HG03060 (cell line): ENCODE measurements around the gene KAT6B.

Experiments
- ATAC-seq: cut with Tn5 transposase; IDR thresholded peaks from one replicate; pipeline ENCODE4 v1.9.1; 2021; ENCODE audit warnings: low read depth, moderate number of reproducible peaks; ENCODE audit not compliant: unreplicated experiment

KAT6B gene

DNA sequence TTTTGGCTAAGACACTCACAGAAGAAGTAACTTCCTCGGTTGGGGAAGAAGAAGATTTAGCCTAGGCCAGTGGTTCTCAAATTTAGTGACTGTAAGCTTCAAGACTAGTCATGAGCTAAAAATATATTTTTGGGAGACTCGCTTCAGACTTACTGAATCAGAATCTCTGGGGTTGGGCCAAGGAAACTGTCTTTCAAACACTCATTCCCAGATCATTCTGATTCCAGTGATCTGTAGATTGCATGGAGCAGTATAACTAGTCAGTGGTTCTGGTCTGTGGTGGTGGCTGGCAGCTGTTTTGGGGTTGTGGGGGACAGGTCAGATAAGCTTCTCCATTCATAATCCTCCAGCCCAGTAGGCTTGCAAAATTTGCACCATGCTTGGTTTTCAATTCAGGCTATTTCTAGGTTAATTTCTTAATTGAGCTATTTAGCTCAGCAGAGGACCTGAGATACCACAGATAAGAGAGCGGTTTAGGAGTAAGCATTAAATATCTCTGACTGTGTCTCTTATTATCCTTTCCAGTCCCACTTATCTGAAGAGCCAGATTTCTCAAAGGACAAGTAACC lies 3.8 kb upstream of the KAT6B start:
- ATAC-seq = no peak

DNA sequence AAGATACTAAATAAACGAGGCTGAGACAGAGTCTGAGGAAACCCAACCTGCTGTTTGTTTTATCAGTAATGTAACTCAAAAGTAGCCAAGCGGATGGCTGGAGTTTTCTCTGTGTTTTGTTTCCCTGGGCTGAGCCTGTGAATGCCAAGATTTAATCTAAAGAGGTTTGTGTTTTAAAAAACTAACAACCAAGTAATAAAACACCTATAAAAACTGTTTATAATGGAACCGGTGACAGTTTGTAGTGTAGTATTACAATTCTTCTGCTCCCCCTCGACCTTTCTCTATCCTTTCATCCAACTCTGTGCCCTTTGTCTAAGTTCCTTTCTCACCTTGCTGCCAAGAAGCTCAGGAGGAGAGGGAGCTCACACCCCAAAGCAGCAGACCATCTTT lies 2.6 kb upstream of the KAT6B start:
- ATAC-seq = no peak

DNA sequence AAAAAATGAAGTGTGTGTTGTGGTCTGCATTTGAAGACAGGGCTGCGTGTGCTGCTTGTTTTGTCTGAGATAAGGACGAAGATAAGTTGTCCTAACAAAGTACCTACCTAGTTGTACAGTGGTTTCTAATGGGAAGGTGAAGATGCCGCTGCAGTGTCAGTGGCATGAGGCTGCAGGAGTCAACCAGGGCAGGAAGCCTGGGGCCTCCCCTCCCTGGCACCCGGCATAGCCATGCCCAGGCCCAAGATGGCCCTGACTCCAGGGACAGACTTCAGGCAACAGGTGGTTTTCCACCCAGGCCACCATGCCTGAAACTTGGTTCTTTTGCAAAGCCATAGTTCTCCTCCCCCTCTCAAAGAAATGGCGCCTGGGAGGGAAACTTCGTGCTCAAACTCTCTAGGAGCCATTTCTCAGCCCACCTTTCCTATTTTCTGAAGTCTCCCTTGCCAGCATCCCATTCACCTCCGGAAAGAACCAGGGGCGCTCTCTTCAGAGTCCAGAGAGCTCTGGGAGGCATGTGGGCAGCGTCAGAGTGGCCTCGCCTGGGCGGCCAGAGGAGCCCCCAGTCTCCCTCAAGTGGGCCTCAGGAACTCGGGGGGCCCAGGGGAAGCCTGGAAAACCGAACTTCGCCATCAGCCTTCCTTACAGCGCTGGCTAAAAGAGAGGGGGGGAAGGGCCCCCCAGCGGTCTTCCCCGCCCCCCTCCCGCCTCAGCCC lies 2.1 kb upstream of the KAT6B start:
- no peak for ATAC-seq

DNA sequence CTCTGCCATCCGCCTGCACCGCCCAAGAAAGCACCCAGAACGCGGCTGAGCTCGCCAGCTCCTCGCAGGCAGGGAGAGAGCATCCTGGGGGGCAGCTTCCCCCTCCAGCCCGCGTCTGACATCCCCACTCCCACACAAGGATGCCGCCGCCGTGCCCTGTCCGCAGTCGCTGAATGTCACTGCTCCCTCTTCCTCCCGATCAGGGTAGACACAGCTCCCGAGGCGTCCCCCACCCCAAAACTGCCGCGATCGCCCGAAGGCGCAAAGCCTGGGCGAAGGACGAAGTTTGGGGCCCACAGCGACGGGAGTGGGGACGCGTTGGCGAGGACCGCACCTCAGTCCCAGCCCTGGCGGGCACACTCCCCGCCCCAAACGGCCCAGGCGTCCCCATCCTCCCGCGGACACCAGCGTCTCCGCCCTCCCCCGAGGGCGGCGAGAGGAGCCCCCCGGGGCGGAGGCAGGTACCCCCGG lies 1.5 kb upstream of the KAT6B start:
- no peak for ATAC-seq

DNA sequence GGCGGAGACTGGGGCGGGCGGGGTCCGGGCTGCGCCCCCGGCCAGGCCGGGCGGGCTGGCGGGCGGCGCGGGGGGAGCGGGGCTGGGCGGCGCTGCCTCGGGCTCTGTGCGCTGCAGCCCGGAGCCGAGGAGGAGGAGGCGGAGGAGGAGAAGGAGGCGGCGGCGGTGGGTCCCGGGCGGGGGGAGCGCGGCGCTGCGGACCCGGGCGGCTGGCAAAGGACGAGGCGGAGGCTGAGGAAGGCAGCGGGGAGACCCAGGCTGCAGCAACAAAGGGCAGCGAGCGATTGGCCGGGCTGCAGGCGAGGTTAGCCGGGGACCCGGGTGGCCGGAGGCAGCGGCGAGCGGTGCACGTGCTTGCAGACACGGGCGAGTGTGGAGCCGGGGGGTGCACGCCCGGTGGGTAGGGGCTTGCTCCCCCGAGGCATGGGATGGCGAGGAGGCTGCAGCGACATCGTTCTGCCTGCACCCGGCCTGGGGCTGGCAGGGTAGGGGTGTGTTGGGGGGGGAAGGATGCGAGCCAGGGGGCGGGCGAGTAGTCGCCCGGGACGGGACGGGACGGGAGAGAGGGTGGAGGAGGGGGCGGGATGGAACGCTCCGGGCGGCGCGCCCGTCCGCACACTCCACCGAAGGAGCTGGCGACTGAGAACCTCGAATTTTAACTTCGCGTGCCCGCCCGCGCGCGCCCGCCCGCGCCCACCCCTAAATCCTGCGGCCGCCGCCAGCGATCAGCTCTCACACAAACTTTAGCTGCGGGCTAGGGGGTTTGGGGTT lies 844 bp upstream of the KAT6B start:
- ATAC-seq = no peak

DNA sequence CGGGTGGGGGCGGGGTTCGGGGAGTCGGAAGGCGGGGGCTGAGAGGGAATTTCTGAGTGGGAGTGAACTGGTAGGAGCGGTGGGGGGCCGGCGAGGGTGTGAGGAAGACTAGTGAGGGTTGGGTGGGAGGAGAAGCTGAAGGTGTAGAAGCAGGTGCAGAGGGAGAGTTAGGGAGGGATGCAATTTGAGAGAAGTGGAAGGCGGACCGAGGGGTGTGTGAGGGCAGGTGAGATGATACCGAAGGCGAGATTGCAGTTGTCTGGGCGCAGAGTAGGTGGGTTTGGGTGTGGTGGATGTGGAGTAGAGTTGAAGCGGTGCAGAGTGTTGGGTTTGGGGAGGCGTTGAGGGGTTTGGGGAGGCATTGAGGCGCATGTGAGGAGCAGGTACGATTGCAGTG lies 643 bp downstream of the KAT6B start:
- no peak for ATAC-seq

DNA sequence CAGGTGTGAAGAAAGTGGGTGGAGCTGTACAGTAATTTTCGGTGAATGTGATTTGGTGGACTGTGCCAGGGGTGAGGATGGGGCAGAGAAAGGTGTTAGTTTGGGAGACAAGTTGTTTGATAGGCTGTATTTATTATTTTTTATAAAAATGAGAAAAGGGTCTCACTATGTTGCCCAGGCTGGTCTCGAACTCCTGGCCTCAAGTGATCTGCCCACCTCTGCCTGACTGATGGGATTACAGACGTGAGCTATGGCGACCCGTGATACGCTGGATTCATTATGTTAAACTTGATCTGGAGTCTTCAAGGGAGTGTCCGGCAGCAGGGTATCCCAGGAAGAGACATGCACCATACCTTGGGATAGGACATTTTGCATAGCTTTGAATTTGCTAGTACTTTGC lies 1.3 kb downstream of the KAT6B start:
- no peak for ATAC-seq

DNA sequence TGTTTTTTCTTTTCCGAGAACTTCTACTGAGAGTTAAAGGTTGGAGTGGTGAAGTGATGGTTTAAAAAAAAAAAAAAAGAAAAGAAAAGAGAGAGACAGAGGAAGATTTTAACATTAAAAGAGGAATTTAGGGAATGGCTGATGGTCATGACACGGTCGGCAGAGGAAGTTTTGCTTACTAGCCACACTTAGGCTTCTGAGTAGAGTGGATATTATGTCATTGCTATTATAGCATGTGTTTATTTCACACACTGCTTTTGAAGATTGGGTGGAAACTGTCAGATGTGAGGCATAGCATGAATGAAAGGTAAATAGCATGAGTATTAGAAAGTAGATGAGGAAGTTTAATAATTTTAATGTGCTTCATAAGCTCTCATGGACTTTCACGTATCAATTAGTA lies 2.5 kb downstream of the KAT6B start:
- ATAC-seq = no peak

DNA sequence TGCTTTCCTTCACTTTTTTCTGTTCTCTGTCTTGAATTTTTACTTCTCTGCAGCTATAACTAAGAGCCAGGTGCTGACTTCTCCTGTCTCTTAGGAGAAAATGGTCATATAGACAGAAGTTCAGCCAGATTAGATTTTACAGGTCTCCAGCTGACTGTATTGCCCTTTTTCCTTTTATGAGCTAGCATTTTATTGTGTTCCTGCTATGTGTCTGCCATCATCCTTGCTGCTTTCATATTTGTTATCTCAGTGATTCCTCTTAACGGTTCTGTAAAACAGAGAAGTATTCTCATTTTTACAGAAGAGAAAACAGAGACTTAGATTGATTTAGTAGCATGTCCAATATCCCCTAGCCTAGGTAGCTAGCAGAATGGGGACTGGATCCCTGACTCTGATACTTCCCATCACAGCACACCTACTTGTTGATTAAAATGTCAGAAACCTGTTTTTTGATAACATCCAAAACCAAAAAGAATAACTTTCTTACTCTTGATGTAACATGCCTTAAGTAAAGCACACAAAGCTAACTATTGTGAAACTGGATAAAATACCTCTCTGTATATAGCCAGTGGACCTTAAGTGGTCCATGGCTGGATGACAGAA lies 5.2 kb downstream of the KAT6B start:
- ATAC-seq = no peak

DNA sequence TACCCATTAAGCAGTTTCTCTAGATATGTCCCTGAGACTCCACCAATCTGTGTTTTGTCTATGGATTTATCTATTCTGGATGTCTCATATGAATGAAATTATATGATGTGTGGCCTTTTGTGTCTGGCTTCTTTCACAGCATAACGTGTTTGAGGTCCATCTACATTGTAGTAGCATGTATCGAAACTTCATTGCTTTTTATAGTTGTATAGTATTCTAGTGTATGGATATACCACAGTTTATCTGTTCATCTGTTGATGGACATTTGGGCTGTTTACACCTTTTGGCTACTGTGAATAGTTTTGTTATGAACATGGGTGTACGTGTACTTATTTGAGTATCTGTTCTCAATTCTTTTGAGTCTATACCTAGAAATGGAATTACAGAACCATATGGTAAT lies 9.6 kb downstream of the KAT6B start:
- ATAC-seq = no peak

DNA sequence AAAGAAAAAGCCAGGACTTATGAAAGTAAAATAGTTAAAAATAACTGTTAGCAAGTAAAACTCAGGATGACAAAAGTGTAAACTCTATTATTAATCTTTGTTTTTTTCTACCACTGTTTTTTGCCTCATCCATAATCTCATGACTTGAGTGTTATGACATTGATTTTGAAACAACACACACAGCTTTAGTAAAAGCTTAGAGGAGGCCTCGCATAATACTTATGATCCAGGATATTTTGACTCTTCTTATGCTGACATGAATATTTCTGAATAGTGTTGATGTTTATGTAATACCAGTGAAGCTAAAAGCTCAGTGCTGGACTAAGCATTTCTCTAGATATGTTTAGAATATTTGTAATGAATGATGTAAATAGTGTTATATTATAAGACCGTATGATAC lies 10.5 kb downstream of the KAT6B start:
- ATAC-seq = no peak

DNA sequence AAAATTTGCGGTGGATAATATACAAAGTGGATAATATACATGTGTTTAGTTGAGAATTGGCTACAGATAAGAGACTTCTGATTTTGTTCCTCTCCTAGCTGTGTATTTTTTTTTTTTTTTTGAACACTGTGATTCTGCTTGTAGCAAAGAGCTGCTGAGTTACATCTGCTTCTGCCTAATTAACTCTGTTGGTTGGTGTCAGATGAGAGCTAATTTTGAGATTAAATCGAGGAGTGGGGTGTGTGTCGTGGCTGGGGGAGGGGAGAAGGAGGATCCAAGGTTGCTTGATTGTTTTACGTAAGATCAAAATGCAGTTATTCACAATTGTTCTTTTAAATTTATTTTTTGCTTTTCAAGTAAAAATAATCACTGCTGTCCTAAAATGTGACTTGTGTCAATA lies 11.3 kb downstream of the KAT6B start:
- no peak for ATAC-seq

DNA sequence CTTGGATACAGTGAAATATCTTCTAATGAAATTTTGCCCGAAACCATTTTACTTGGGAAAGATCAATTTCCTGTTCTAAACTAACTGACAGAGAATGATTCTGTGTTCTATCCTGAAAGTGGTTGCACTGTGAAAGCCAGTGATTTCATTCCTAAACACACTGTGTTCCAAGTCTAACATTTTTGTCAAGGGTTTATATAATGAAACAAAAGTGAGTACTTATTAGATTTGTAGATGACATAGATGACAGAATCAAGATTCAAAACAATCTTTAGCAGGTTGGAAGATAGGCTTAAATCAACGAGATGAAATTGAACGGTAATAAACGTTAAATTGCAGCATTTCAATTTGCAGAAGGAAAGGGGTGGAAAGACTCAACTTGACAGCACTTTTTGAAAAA lies 13.3 kb downstream of the KAT6B start:
- ATAC-seq = no peak

DNA sequence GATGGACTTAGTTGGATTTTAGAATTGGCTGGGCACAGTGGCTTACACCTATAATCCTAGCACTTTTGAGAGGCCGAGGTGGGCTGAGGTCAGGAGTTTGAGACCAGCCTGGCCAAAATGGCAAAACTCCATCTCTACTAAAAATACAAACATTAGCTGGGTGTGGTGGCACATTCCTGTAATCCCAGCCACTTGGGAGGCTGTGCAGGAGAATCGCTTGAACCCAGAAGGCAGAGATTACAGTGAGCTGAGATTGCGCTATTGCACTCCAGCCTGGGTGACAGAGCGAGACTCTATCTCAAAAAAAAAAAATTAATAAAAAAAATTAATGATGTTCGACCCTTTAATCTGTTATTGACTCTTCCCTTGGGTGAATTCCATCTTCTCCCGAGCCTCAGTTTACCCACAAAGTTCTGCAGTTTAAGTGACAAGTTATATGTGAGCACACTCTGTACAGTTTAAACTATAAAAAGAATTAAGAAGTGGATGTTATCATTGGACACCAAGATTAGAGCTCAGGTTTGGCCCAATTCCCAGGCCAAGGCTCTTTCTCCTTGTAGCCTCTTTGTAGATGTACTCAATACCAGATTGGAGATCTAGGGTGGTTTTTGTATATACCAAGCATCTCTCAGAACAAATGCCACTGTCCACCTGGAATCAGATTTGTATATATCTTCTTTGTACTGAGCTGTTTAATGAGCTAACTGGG lies 15.0 kb downstream of the KAT6B start:
- ATAC-seq = no peak

DNA sequence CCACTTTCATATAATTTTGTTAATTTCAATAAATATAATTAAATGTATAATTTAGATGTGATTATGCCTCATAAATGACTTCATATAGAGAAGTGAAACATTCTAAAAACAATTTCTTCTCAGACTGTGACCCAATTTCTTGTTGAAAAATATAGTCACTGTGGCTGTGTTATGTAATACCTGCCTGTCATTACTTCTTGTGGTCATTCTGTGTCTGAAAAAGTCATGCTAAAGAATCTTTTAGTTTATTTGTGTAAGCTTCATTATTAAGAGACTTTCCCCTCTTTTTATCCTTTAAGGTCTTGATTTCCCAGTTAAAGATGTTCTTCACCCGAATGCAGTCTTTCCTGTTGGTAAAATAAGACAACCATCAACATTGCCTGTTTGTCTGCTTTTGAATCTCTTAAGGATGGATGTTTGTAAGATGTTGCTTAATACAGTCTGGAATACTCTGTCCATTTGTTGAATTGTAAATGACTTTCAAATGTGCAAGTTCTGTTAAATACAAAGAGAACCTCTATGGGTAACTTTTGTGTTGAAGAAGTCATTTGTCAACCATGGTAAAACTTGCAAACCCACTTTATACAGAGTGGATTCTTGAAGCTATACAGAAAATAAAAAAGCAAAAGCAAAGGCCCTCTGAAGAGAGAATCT lies 16.0 kb downstream of the KAT6B start:
- no peak for ATAC-seq

DNA sequence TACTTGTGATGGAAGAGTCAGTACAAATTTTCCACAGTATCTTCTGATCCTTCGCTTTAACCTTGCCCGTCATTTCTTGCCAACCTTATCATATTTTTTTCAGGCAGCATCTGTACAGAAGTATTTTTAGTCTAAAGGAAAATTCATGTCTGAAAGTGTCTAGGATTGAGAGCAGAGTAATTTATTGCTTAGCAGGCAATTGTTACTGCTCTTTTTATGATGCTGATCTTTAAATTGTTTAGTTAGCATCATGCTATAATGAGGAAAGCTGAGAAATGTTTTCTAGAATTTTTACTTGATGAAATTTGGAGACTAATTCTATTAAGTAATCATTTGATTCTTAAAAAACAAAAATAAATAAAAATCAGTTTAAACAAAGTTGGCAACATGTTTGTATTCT lies 20.6 kb downstream of the KAT6B start:
- ATAC-seq = no peak

DNA sequence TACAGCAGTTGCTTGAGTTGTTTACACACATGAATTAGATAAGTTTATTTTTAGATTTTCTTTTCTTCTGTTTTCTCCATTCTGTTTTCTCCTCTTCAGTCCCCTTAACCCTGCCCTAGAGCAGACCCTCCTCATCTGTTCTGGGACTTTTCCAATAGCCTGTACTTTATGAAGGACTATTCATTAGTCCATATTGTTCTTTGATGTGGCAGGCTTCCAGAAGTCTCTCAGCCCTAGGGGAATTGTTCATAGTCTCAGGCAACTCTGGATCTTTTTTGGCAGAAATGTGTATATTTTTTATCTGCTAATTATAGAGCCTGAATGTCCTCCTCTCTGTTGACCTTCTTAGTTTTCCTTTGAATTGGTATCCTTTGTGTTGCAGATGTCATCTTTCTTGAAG lies 25.4 kb downstream of the KAT6B start:
- ATAC-seq = no peak

DNA sequence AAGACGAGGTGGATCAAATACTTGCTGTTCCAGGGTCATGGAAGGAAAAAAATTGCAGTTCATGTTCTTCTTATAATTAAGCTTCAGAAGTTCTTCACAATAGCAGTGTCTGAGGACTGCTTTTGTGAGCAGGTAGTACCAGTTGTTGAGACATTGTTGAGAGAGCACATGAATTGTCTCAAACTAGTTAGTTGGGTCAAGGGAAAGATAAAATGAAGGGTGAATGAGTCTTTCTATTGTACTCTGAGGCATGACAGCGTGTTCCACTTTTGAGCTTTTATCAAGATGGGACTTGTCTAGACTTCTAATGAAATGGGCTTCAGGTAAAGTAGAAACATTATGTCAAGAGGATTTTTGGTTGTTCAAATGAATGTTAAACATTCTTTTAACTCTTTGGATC lies 26.0 kb downstream of the KAT6B start:
- ATAC-seq = no peak

DNA sequence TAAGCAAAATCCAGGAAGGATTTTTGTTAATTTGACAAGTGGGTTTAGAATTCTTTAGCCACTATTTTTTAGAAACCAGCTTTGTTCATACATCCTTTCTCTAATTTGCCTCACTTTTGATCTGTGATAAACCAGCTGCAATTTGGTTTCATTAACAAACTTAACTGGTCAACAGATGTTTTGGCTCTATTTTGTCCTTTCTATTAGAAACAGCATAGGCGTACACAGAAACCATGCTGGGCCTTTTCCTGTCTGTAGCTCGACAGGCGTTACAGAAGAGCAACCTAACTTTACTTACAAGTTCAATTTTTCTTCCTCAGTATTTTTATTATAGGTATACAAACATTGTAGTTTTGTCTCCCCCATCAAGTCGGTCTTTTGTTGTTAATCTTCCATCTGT lies 28.2 kb downstream of the KAT6B start:
- ATAC-seq = no peak

DNA sequence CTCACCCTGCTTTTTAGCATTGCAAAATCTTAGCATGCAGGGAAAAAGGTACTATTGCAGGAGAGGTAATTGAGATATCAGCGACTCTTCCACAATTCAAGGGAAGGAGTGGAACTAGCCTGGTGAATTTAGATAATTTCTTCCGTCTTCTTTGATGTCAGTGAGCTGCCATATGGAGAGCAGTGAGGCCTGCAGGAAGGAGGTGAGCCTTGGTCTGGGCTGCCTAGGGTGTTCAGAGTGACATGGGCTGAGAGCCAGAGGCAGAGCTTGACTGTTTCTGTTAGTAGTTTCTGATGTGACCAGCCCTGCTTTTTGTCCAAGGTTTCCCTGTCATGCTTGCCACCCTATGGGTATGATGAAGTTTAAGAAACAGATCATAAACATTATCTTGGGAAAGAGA lies 28.6 kb downstream of the KAT6B start:
- no peak for ATAC-seq
